SH-SY5Y (cell line): ENCODE results near the gene CROCC2.

Source experiments
- GATA2 ChIP-seq: IDR thresholded peaks from 2 replicates; pipeline ENCODE4 v1.6.1; 2011; ENCODE audit warnings: mild to moderate bottlenecking, low read depth, low read length
- GATA3 ChIP-seq: IDR thresholded peaks from 2 replicates; pipeline ENCODE4 v1.6.1; 2011; ENCODE audit warnings: low read depth, mild to moderate bottlenecking, low read length, moderate library complexity

DNA sequence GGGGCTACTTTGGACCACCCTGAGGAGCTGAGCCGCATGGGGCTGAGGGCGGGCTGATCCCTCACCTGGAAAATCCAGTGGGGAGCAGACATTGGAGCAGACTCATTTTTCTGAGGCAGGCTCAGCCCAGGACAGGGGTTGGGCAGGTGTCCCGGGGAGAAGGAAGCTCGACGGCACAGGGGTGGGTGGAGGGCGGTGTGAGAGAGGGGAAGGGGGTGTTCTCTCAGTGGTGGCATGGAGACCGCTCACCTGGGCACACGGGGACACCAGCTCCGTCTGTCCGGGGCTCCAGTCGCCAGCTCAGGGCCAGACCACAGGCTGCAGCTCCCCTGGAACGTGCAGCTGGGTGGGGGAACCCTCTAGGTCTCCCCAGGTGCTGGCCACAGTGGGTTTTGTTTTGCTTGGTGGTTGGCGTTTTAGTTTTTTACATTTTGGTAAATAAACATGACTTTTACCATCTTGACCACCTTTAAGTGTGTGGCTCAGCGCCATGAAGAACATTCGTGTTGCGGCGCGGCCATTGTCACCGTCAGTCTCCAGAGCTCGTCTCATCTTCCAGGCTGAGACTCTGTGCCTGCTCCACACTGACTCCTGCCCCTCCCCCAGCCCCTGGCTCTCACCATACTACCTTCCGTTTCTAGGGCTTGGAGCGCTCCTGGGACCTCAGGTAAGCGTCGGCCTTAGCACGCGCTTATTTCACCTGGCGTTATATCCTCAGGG, 5.8 kb upstream of the CROCC2 start:
- TF ChIP-seq GATA3 (no peak), GATA2 (no peak)
